Muscle layer of duodenum (tissue), 2 donors: ENCODE data around the gene HSBP1.

ENCODE experiments used
- H3K27ac ChIP-seq: one replicate; pipeline ENCODE4 v1.7.0; 2013; ENCODE audit warnings: mild to moderate bottlenecking, low read length
- H3K27me3 ChIP-seq: one replicate; pipeline ENCODE4 v1.7.0; 2013; ENCODE audit warnings: low read depth, mild to moderate bottlenecking, control low read depth, low read length
- H3K36me3 ChIP-seq, 2 donors: one replicate each; pipeline ENCODE4 v1.7.0; 2013; ENCODE audit warnings: low read length in 2 of 2, control low read depth in 1 of 2, mild to moderate bottlenecking in 1 of 2; ENCODE audit not compliant: insufficient read depth in 2 of 2, control insufficient read depth in 1 of 2
- H3K4me1 ChIP-seq, 2 donors: one replicate each; pipeline ENCODE4 v1.7.0; 2013; ENCODE audit warnings: low read length in 2 of 2, mild to moderate bottlenecking in 2 of 2, control low read depth in 1 of 2, moderate library complexity in 1 of 2; ENCODE audit not compliant: insufficient read depth in 2 of 2, control insufficient read depth in 1 of 2
- H3K4me3 ChIP-seq, 2 donors: one replicate each; pipeline ENCODE4 v1.7.0; 2013; ENCODE audit warnings: low read length in 2 of 2, low read depth in 1 of 2, mild to moderate bottlenecking in 1 of 2
- H3K9me3 ChIP-seq, 2 donors: one replicate each; pipeline ENCODE4 v1.7.0; 2013; ENCODE audit warnings: low read length in 2 of 2, control low read depth in 1 of 2, mild to moderate bottlenecking in 1 of 2; ENCODE audit not compliant: control insufficient read depth in 1 of 2
- donor health status: healthy.

Gene HSBP1

DNA sequence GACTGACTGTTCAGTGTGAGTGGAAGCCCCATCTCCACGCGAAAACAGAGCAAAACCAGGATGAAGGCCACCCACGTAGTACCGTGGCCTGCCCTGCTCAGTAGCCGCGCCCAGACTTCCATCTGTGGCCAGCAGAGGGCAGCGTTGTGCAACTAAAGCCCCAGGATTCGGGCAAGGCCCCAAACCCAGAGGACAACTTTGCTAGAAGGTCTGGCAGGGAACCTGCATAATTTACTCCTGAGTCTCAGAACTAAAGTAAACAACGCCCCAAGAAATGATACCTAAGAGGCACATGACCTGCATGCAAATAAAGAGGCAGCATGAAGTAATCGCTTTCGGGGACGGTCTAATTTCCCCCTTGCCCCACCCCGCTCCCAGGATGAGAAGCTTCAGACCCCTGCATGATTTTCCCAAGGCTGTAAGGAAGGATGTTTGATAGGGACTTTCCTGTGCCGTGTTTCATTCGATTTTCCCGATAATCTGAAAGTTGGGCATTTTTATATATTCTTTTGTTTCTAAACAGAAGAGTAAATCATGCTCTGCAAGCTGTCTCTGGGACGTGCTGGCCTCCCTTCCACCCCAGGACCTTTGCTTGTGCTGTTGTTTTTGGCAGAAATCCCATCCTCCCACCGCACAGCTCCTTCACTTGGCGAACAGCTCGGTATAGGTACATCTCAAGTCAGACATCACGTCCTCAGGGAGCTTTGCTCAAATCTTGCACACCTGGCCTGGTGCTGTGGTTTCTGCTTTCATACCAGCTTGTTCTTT is 18.6 kb downstream of the HSBP1 start:
- no peak overlapping the region for H3K27ac ChIP-seq
- H3K36me3 ChIP-seq = no peaks in the 10 kb centered on the region
- H3K4me3 ChIP-seq = no peak overlapping the region
- no peaks in the 10 kb centered on the region for H3K9me3 ChIP-seq
- H3K4me1 ChIP-seq = no peaks in the 10 kb centered on the region
- H3K27me3 ChIP-seq = no peaks in the 10 kb centered on the region

DNA sequence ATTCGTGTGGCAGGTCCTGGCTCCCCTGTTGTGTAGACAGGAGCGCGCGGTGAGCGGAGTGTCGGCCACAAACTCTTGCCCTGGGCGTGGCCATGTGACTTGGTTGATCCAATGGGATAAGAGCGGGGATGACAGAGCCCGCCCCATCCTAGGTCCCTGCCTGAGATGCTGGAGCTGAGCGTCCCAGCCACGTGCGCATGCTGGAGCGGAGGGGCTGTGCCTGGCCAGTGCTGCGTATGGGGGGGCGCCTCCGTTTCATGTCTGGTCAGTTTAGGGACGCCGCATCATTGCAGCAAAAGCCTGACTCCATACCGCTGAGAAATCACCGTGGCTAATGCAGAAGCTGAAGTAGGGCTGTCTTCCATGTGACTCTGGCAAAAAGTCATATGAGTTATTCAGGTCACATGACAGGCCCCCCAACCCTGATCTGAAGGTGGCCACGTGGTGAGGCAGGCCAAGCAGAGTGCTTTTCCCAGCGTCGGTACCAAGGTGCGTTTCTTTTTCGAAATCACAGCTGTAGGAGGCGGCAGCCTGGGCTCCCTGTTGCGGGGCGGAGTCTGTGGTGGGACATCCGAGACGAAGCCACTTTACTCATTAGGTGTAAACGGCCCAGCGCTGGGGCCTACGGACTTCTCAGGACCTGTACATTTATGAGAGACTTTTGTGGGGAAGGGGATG is 22.5 kb downstream of the HSBP1 start:
- H3K4me1 ChIP-seq = no peaks in the 10 kb centered on the region
- H3K4me3 ChIP-seq = no peak overlapping the region
- no peaks in the 10 kb centered on the region for H3K27me3 ChIP-seq
- H3K36me3 ChIP-seq = no peaks in the 10 kb centered on the region
- H3K9me3 ChIP-seq = no peaks in the 10 kb centered on the region
- H3K27ac ChIP-seq = no peak overlapping the region

DNA sequence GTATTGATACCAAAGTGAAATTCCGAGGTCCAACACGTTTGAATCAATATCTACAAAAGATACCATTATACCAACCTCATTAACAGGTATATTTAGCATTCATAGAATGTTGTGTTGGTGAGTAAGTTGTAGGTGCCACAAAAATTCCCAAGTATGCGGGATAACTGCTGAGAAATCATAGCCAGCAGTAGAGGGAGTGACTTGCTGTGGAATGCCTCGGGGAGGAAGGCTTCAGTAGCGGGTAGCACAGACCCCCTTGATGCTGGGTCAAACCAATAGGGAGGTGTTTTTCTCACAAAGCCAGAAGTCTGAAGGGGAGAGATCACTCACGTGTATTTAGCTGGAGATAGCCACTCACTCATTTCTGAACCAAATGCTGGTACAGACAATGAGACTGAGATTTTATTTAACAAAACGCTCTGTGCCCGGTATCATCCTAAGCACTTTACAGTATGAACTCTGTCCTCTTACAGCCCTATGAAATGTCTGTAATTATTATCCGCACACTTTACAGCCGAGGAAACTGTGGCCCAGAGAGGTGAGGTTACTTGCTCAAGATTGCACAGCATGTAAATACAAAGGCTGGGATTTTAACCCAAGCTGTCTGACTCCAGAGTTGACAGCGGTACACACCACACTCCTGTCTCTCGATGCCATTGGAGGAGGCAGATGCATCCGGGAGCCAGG is 23.1 kb downstream of the HSBP1 start:
- H3K4me1 ChIP-seq = no peaks in the 10 kb centered on the region

DNA sequence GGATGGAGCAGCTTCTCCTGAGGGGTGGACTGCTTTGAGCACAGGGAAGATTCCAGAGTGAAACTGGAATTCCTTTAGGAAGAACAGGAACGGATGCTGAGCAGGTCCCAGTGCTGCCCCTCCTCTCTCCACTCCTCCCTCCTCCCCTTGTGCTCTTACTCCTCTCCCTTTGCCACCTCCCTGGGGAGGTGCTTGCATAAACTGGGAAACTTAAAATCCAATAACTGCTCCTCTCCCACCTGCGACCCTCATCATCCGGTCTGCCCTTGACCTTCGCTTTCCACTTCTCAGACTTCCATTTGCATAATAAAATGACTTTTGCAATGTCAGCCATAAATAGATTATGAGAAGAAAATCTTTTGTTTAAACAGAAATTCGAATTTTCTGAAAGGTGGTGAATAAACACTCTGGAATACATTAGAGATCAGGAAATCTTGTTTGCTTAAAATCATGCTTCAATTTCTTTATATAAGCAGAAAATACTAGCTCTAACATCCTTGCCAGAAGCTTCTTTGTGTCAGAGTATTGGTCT is 23.7 kb downstream of the HSBP1 start:
- Histone ChIP-seq H3K4me3 (no peak overlapping the region), H3K27me3 (no peaks in the 10 kb centered on the region), H3K4me1 (no peaks in the 10 kb centered on the region), H3K36me3 (no peaks in the 10 kb centered on the region), H3K27ac (no peak overlapping the region), H3K9me3 (no peaks in the 10 kb centered on the region)

More for the DNA sequence above, 23.1 kb downstream of the HSBP1 start:
- Histone ChIP-seq H3K36me3 (no peaks in the 10 kb centered on the region), H3K27ac (no peak overlapping the region), H3K4me3 (no peak overlapping the region), H3K9me3 (no peaks in the 10 kb centered on the region), H3K27me3 (no peaks in the 10 kb centered on the region)

DNA sequence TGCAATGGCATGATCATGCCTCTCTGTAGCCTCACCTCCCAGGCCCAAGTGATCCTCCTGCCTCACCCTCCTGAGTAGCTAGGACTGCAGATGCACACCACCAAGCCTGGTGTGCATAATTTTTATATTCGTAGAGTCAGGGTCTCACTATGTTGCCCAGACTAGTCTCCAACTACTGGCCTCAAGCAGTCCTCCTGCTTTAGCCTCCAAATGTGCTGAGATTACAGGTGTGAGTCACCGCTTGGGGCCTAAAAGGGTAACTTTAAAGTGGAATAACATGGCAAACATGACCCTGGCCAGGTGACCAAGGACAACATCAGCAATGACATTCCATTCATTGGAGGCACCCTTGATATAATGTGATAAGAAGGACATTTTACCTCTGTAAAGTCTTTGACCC is 26.1 kb downstream of the HSBP1 start:
- H3K36me3 ChIP-seq = no peaks in the 10 kb centered on the region
- no peak overlapping the region for H3K4me3 ChIP-seq
- no peaks in the 10 kb centered on the region for H3K4me1 ChIP-seq
- no peak overlapping the region for H3K27ac ChIP-seq
- H3K27me3 ChIP-seq = no peaks in the 10 kb centered on the region
- H3K9me3 ChIP-seq = no peaks in the 10 kb centered on the region

DNA sequence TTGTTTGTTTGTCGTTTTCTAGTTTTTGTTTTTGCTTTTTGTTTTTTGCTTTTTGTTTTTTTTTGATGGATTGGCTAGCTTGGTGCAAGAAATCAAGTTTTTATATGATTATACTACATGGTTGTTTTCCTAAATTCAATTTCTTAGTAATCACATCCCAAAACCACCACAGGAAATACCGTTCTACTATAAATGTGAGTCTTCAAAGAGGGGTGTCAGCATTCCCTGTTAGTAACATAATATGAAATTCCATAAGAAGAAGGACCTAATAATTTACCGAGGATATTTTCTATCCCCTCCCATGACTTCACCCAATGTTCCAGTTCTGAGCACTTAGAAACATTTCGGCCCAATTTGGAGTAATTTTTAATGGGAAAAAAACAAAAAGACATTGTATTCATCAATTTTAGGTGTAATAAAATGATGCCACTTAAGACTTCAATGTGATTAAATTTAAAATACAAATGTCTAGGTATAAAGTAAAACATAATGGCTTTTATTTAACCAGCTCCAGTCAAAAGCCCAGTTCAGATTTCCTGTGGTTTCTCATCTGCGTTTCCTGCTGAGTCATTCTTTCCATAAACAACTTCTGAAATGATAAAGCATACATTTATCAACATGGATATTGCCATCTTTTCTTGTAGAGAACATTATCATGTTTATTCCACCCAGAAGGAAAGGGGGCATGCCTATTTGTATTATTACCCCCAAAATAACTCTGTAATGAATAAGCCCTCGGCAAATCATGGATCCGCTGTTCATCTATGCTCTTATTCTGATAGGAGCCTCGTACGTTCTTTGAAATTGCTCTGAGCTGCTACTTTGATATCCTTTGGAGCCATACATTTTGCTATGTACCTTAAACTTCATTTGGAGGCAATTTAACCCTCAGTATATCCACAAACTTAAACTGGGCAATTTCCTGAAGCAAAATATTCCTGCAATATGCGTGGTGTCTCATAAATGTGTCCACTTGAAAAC is 28.1 kb downstream of the HSBP1 start:
- Histone ChIP-seq H3K9me3 (no peaks in the 10 kb centered on the region), H3K36me3 (no peaks in the 10 kb centered on the region), H3K4me3 (peak overlapping the region in 1 of 2 donors; percentile 5), H3K4me1 (no peaks in the 10 kb centered on the region), H3K27me3 (no peaks in the 10 kb centered on the region), H3K27ac (no peak overlapping the region)

DNA sequence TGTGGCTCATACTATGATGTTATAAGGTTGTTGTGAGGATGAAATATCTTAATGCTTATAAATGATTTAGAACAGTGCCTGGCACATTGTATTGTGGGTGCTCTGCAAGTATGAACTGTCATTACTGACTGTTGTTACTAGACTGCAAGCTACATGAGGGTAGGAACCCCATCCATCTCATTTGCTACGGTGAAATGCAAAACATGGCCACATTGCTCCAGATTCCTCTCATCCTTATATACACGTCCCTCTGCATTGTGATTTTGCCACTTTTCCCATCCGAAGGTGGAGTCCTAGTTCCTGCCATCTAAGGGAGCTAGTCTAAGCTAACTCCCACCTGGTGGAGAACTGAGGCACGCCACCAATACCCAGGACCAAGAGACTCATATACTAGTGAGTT is 29.8 kb downstream of the HSBP1 start:
- H3K27me3 ChIP-seq = no peaks in the 10 kb centered on the region
- no peaks in the 10 kb centered on the region for H3K4me1 ChIP-seq
- no peak overlapping the region for H3K27ac ChIP-seq
- no peak overlapping the region for H3K4me3 ChIP-seq
- H3K9me3 ChIP-seq = no peaks in the 10 kb centered on the region
- no peaks in the 10 kb centered on the region for H3K36me3 ChIP-seq

DNA sequence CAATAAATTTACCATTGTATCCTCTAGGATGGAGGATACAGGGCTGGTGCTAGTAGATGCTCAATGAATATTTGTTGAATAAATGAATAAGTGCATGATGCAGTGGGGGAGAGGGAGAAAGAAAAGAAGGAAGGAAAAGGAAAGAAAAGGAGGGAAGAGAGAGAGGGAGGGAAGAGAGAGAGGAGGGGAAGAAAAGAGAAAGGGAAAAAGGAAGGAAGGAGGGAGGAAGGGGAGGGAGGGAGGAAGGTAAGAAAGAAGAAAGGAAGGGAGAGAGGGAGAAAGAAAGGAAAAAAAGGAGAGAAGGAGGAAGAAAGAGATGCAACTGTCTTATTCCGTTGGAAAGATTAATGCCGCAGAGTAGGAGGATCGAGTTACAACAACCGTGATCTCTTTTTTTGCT is 30.4 kb downstream of the HSBP1 start:
- no peak overlapping the region for H3K4me3 ChIP-seq
- no peaks in the 10 kb centered on the region for H3K4me1 ChIP-seq
- no peaks in the 10 kb centered on the region for H3K36me3 ChIP-seq
- H3K9me3 ChIP-seq = no peaks in the 10 kb centered on the region
- H3K27me3 ChIP-seq = no peaks in the 10 kb centered on the region
- no peak overlapping the region for H3K27ac ChIP-seq

DNA sequence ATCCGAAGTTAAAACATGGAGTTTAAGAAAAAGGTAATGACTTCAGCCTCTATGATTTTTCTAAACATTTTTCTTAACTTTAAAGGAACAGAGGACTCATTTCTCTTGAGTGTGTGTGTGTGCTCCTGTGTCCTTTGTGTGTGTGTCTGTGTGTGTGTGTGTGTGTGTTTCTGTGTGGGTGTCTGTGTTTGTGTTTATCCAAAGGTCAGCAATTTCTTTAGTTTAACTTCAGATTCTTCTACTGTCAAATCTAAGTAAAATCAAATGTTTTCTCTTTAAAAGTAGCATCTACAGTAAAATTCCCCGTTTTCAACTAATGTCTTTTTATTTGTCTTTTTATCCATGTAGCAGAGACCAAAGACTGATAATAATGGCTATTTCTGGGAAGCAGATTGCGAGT is 31.8 kb downstream of the HSBP1 start:
- H3K9me3 ChIP-seq = no peaks in the 10 kb centered on the region
- H3K4me3 ChIP-seq = no peak overlapping the region
- H3K36me3 ChIP-seq = no peaks in the 10 kb centered on the region
- H3K27ac ChIP-seq = no peak overlapping the region
- no peaks in the 10 kb centered on the region for H3K4me1 ChIP-seq
- no peaks in the 10 kb centered on the region for H3K27me3 ChIP-seq

DNA sequence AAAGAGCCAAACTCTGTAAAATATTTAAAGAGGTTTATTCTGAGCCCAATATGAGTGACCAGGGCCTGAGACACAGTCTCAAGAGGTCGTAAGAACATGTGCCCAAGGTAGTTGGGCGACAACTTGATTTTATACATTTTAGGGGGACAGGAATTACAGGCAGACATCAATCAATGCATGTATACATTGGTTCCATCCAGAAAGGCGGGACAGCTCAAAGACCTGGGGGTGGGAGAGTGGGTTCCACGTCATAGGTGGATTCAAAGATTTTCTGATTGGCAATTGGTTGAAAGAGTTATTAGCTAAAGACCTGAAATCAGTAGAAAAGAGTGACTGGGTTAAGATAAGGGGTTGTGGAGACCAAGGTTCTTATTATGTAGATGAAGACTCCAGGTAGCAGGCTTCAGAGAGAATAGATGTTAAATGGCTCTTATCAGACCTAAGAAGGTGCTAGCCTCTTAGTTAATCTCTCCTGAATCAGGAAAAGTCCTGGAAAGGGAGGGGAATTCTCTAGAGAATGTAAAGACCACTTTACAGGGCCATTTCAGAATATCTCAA is 32.4 kb downstream of the HSBP1 start:
- H3K4me3 ChIP-seq = no peak overlapping the region
- H3K27ac ChIP-seq = no peak overlapping the region
- no peaks in the 10 kb centered on the region for H3K27me3 ChIP-seq
- H3K9me3 ChIP-seq = no peaks in the 10 kb centered on the region
- H3K36me3 ChIP-seq = no peaks in the 10 kb centered on the region
- H3K4me1 ChIP-seq = no peaks in the 10 kb centered on the region
